GM12878 (cell line): ENCODE measurements around the gene RASGRF2. TPM values are rescaled to one million over a fixed set of nuclear protein-coding genes. Genes with fewer than 3 reads are reported as not detected.

Experiments used
- ATAC-seq: fragments of 200-7000 bp; cut with Tn5 transposase; 3 replicates; pipeline ENCODE4 v1.9.1; 2020; ENCODE audit warnings: mild to moderate bottlenecking, moderate library complexity
- BruUV-seq: library from RNA; stranded (reverse); fragments of 400-500 nt; replicated peaks from 2 replicates; lab custom pipeline; 2021; lab: Mats Ljungman, UMichigan
- CTCF ChIA-PET: fragments of 300-600 bp; sonication (Branson Sonifier 250); formaldehyde crosslinking; extraction: SDS; loops from one replicate; lab custom pipeline; 2021; ENCODE audit warnings: inconsistent platforms; lab: Yijun Ruan, JAX
- POLR2A ChIA-PET: fragments of 350-600 bp; formaldehyde crosslinking; extraction: SDS; loops from one replicate; lab custom pipeline; 2021; ENCODE audit warnings: inconsistent platforms; lab: Charles Lee
- RAD21 ChIA-PET: fragments of 300-600 bp; sonication (Branson Sonifier 250); formaldehyde crosslinking; loops from one replicate; lab custom pipeline; 2023; ENCODE audit warnings: antibody characterized with exemption; ENCODE audit not compliant: unreplicated experiment; lab: Charles Lee
- SMC1A ChIA-PET: fragments of 300-600 bp; sonication (Branson Sonifier 250); formaldehyde crosslinking; loops from one replicate; lab custom pipeline; 2023; ENCODE audit not compliant: unreplicated experiment, uncharacterized antibody; lab: Charles Lee
- DNase-seq: peaks from one replicate; pipeline ENCODE4 v3.0.0-alpha.2; 2011; ENCODE audit warnings: low read depth, low spot score
- FAIRE-seq: peaks from 3 replicates; lab custom pipeline; 2011; peaks lifted over from hg19 to GRCh38; lab: Jason Lieb, UNC
- H2AFZ ChIP-seq: 2 replicates; pipeline ENCODE4 v1.6.0; 2011; ENCODE audit warnings: low read depth, low read length, control low read depth; ENCODE audit not compliant: control insufficient read depth
- H3K27ac ChIP-seq: 2 replicates; pipeline ENCODE4 v1.5.1; 2011; ENCODE audit warnings: control low read depth; ENCODE audit not compliant: control insufficient read depth, insufficient read depth
- H3K27me3 ChIP-seq, 2 experiments: replicated peaks in 1 of 2; 2 replicates each; pipeline versions ENCODE4 v1.6.0 to v1.6.1; 2011; ENCODE audit warnings: low read length in 1 of 2; ENCODE audit not compliant: control insufficient read depth in 2 of 2, insufficient read depth in 2 of 2
- H3K36me3 ChIP-seq, 2 experiments: 2 replicates each; pipeline ENCODE4 v1.5.1; 2011; ENCODE audit warnings: low read length in 1 of 2; ENCODE audit not compliant: control insufficient read depth in 2 of 2, insufficient read depth in 2 of 2
- H3K4me1 ChIP-seq: 2 replicates; pipeline ENCODE4 v1.6.1; 2011; ENCODE audit warnings: mild to moderate bottlenecking, low read length, moderate library complexity, mixed read lengths; ENCODE audit not compliant: control insufficient read depth, insufficient read depth
- H3K4me2 ChIP-seq: 2 replicates; pipeline ENCODE4 v1.6.0; 2011; ENCODE audit warnings: control low read depth; ENCODE audit not compliant: control insufficient read depth, insufficient read depth
- H3K4me3 ChIP-seq: fragments of 200-600 bp; sonication (generic); 2 replicates; pipeline ENCODE4 v1.5.1; 2016
- H3K79me2 ChIP-seq: 2 replicates; pipeline ENCODE4 v1.6.0; 2011; ENCODE audit warnings: low read length; ENCODE audit not compliant: control insufficient read depth, insufficient read depth
- H3K9ac ChIP-seq: 2 replicates; pipeline ENCODE4 v1.8.0; 2011; ENCODE audit warnings: low read length, control low read depth, mixed read lengths; ENCODE audit not compliant: control insufficient read depth, insufficient read depth
- H3K9me3 ChIP-seq: replicated peaks from 3 replicates; pipeline ENCODE4 v1.5.1; 2011; ENCODE audit warnings: mild to moderate bottlenecking, low read length; ENCODE audit not compliant: control insufficient read depth, insufficient read depth
- H4K20me1 ChIP-seq: 2 replicates; pipeline ENCODE4 v1.6.0; 2011; ENCODE audit not compliant: control insufficient read depth, insufficient read depth
- ATF7 ChIP-seq: fragments of 450-650 bp; IDR thresholded peaks from 2 replicates; pipeline ENCODE4 v1.6.1; 2016; ENCODE audit warnings: low read depth, mild to moderate bottlenecking
- BACH1 ChIP-seq: fragments of 450-650 bp; IDR thresholded peaks from 2 replicates; pipeline ENCODE4 v1.6.1; 2017; ENCODE audit warnings: mild to moderate bottlenecking, borderline replicate concordance
- GABPA ChIP-seq: IDR thresholded peaks from 2 replicates; pipeline ENCODE4 v1.6.1; 2014; ENCODE audit warnings: antibody characterized with exemption, low read depth, mild to moderate bottlenecking, inconsistent platforms
- HDAC2 ChIP-seq: fragments of 200-600 bp; sonication (generic); IDR thresholded peaks from 2 replicates; pipeline ENCODE4 v1.6.1; 2017
- IKZF2 ChIP-seq, 2 experiments: fragments of 450-650 bp; IDR thresholded peaks; 2 replicates each; pipeline ENCODE4 v1.6.1; 2017; ENCODE audit warnings: mild to moderate bottlenecking in 2 of 2, moderate library complexity in 2 of 2
- MEF2A ChIP-seq: IDR thresholded peaks from 2 replicates; pipeline ENCODE4 v1.6.1; 2011; ENCODE audit warnings: low read depth, mild to moderate bottlenecking, low read length, moderate library complexity; ENCODE audit not compliant: insufficient read depth
- MYC ChIP-seq: IDR thresholded peaks from 2 replicates; pipeline ENCODE4 v1.6.1; 2011; ENCODE audit warnings: mild to moderate bottlenecking, low read length, moderate library complexity, inconsistent platforms; ENCODE audit not compliant: insufficient read depth, insufficient replicate concordance, insufficient read length, severe bottlenecking
- PAX8 ChIP-seq: fragments of 450-650 bp; IDR thresholded peaks from 2 replicates; pipeline ENCODE4 v1.6.1; 2017; ENCODE audit warnings: mild to moderate bottlenecking, moderate library complexity
- PML ChIP-seq: IDR thresholded peaks from 2 replicates; pipeline ENCODE4 v1.6.1; 2012; ENCODE audit warnings: low read length, inconsistent platforms
- POLR2AphosphoS2 ChIP-seq: IDR thresholded peaks from 2 replicates; pipeline ENCODE4 v1.6.1; 2011; ENCODE audit warnings: low read depth, mild to moderate bottlenecking, low read length, improper control_type of control experiment, moderate library complexity
- POU2F2 ChIP-seq: IDR thresholded peaks from 3 replicates; pipeline ENCODE4 v1.6.1; 2011; ENCODE audit warnings: low read depth, mild to moderate bottlenecking, low read length, borderline replicate concordance
- RAD51 ChIP-seq: fragments of 450-650 bp; IDR thresholded peaks from 2 replicates; pipeline ENCODE4 v1.6.1; 2016; ENCODE audit warnings: moderate library complexity, mild to moderate bottlenecking, inconsistent platforms
- RBBP5 ChIP-seq: fragments of 200-600 bp; sonication (generic); conservative IDR thresholded peaks from 2 replicates; pipeline ENCODE4 v1.6.1; 2016
- RCOR1 ChIP-seq: conservative IDR thresholded peaks from 2 replicates; pipeline ENCODE4 v1.6.1; 2012; ENCODE audit warnings: low read depth, low read length, improper control_type of control experiment
- SMAD5 ChIP-seq: IDR thresholded peaks from 2 replicates; pipeline ENCODE4 v1.6.1; 2016; ENCODE audit warnings: antibody characterized with exemption, low read depth
- SREBF2 ChIP-seq: IDR thresholded peaks from 2 replicates; pipeline ENCODE4 v1.6.1; 2012; ENCODE audit warnings: mild to moderate bottlenecking, low read length
- TCF12 ChIP-seq: IDR thresholded peaks from 2 replicates; pipeline ENCODE4 v1.6.1; 2011; ENCODE audit warnings: low read depth, mild to moderate bottlenecking, low read length
- TCF3 ChIP-seq: IDR thresholded peaks from 2 replicates; pipeline ENCODE4 v1.6.1; 2012; ENCODE audit warnings: low read depth, mild to moderate bottlenecking, low read length, borderline replicate concordance; ENCODE audit not compliant: insufficient read depth
- YY1 ChIP-seq: IDR thresholded peaks from 2 replicates; pipeline ENCODE4 v1.6.1; 2011; ENCODE audit warnings: low read depth, mild to moderate bottlenecking, low read length
- WGBS: methylation state at CpG from one replicate; pipeline ENCODE4 v1.1.6; 2016; ENCODE audit warnings: low lambda C conversion rate; ENCODE audit not compliant: insufficient replicate concordance, insufficient coverage; ENCODE audit errors: missing lambda C conversion rate; 5-methylcytosine and 5-hydroxymethylcytosine counted together
- in situ Hi-C: fragments of 300-500 bp; cut with MboI; formaldehyde crosslinking; loops from 9 replicates; pipeline ENCODE4 v1.14.3; 2018; ENCODE audit warnings: mixed read lengths
- intact Hi-C: fragments of 100-400 bp; cut with micrococcal nuclease; formaldehyde crosslinking; loops from one replicate; pipeline ENCODE4 v1.14.2; 2022; ENCODE audit not compliant: unreplicated experiment
- polyA plus RNA-seq, 11 experiments: library from polyadenylated mRNA; depleted of rRNA in 4 of 11; unstranded in 6 of 11; stranded (reverse) in 5 of 11; fragments of >200 nt; fragmentation: Nextera tagmentation in 4 of 11; fragmentation: Illumina TruSeq in 1 of 11; extraction: Ambion mirVana in 4 of 11; extraction: Trizol in 1 of 11; gene quantifications; 1 replicate in 1 of 11; 2 replicates in 10 of 11; pipeline versions ENCODE4 v1.2.1 to v1.2.3, GENCODE V29; 2011 to 2016; ENCODE audit warnings: inconsistent platforms in 2 of 11, missing spikeins in 2 of 11, low read depth in 1 of 11
- total RNA-seq, 4 experiments: library from RNA; depleted of rRNA in 3 of 4; stranded (reverse); fragments of >200 nt in 3 of 4; fragmentation: Illumina TruSeq in 1 of 4; extraction: Trizol in 1 of 4; gene quantifications; 2 replicates each; pipeline versions ENCODE4 v1.2.1 to v1.2.3, GENCODE V29; 2013 to 2021

RASGRF2 gene
- total and polyA plus RNA-seq, 10 of the 15 experiments (the other 5 are each of a cell fraction or from before 2014, with no cell fraction given): 0.05 to 0.24 (median 0.07) TPM

GRCh38 chr5:81044868-81045267 lies 84.7 kb downstream of the RASGRF2 start:
- no peak for FAIRE-seq
- no peaks in the 10 kb centered on the region for H4K20me1 ChIP-seq
- H3K27ac ChIP-seq: no peak overlapping the region
- H3K27me3 ChIP-seq: 0 out of 4 replicates have a peak, but pooled peaks cover 0 to under 1% of the 10 kb centered on the region in 2 experiments
- H3K36me3 ChIP-seq: no peaks in the 10 kb centered on the region
- no peak overlapping the region for H2AFZ ChIP-seq
- RAD21 ChIA-PET: no interaction called here
- no peak for TF ChIP-seq BACH1
- no peak for TF ChIP-seq GABPA
- TF ChIP-seq POU2F2: no peak
- TF ChIP-seq TCF3: no peak
- no peak for TF ChIP-seq PAX8
- no peak for TF ChIP-seq TCF12
- TF ChIP-seq PML: no peak
- TF ChIP-seq MYC: no peak
- TF ChIP-seq MEF2A: no peak
- TF ChIP-seq RBBP5: no peak
- TF ChIP-seq POLR2AphosphoS2: no peak
- TF ChIP-seq RAD51: no peak
- no peak for TF ChIP-seq HDAC2
- TF ChIP-seq IKZF2 (IDR thresholded peaks at IDR 0.05): no peak
- no peak for TF ChIP-seq RCOR1
- TF ChIP-seq SREBF2: no peak
- no peak for TF ChIP-seq YY1
- TF ChIP-seq ATF7: no peak
- TF ChIP-seq SMAD5: no peak
- POLR2A ChIA-PET: interaction anchor here (0.5 kb wide), 1 partner anchor 916 kb away, joined by 6 read pairs; no protein-coding TSS in a partner anchor
- intact Hi-C loops (no loop called here), in situ Hi-C loops (no loop called here)
- DNase-seq: no peak
- ATAC-seq: no peak
- no peak overlapping the region for H3K4me2 ChIP-seq
- H3K79me2 ChIP-seq: no peaks in the 10 kb centered on the region
- H3K9ac ChIP-seq: no peak overlapping the region
- no peaks in the 10 kb centered on the region for H3K4me1 ChIP-seq
- SMC1A ChIA-PET: no interaction called here
- no TSS peak for BruUV-seq
- no peak overlapping the region for H3K4me3 ChIP-seq
- 37% methylated on average over 4 of the region's 4 CpGs for WGBS
- H3K9me3 ChIP-seq: no peaks in the 10 kb centered on the region
- CTCF ChIA-PET: no interaction called here
